ENCODE data around the gene OGA.

GRCh38 chr10:101856626-101857025 is 38.4 kb upstream of the OGA start:
- TF ChIP-seq CTCF (IDR thresholded peaks at IDR 0.05; ENCODE audit: low read depth, low read length, poor library complexity, severe bottlenecking) (no peak), EZH2phosphoT487 (IDR thresholded peaks at IDR 0.05; ENCODE audit: borderline replicate concordance, low read length) (no peak)

Data from DOHH2 (cell line).